Kasumi-1 (cell line): ENCODE measurements around the gene FAM120B.
A peak's percentile ranks its signal among the peaks of the same experiment; 100 is the strongest.

ENCODE experiments used
- DNase-seq, 2 experiments: peaks; one replicate each; lab custom pipeline; 2025; lab: John Stamatoyannopoulos, UW

Gene FAM120B

DNA sequence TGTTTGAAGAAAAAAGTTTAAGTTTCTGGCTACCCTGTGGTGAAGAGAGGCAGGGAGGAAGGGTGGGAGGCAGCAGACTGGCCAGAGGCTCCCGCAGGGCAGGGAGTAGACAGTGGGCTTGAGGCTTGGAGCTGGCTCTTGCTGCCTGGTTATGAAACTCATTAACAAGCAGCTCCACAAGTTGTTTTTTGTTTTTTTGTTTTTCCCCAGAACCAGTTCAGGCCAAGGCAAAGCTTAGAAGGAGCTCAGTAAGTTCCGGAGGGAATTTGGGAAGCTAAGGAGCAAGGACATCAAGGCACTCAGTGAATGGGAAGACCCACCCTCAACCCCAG is 19.7 kb upstream of the FAM120B start:
- no peak for DNase-seq

DNA sequence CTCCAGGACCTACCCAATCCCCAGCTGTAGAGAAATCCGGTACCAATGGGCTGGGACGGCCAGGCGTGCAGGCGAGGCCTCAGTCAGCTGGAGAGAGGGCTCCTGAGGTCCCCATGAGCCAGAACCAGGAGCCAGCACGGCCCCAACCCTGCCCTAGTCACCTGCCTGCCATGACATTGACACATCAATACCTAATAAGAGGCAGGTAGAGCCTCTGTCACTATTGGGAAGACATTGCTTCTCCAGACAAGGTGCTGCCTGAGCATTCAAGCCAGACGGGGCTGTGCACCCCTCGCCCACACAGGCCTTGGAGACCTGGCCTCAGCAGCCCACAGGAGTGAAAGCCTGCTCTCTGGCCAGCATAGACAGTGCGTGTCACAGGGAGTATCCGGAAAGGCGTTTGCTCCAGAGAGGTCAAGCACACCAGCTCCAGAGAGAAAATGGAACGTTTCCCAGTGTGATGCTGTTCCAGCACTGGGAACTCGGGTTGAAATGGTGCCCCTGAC is 19.1 kb upstream of the FAM120B start:
- no peak for DNase-seq

DNA sequence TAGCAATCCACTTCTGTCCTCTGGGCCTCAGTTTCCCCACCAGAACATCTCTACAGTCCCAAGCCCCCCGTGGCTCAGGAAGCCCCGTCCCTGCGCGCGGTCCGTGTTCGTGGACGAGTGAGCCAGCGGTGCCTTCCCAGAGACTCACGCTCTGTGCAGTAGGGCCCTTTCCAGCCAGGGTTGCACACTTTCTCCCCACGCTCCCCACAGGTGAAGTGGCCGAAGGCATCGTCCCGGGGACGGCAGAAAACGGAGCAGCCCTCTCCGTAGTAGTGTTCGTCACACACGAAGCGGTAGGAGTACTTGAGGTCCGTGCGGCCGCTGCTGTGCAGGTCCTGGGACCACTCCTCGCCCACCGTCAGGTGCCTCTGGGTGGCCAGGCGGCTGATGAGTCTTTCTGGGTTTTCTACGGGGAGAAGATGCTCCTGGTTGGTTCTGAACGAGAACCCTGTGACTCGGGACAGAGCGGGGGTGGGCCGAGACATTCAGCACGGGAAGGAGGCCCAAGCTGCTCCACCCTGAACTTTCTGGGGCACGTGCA is 18.4 kb upstream of the FAM120B start:
- no peak for DNase-seq

DNA sequence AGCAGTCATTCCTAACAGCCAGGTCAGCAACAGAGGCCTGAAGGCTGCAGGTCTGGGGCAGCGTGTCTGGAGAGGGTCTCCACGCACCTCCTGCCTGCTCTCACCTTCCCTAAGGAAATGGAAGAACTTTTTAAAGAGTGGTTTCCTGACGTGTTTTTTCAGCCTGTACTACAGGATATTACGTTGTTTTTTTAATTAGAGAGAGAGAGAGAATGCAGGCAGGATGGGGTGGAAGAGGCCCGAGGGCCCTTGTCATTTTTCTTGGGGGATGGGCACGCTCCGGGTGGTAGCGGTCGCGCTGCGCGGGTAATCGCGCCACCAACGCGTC is 17.7 kb upstream of the FAM120B start:
- no peak for DNase-seq

DNA sequence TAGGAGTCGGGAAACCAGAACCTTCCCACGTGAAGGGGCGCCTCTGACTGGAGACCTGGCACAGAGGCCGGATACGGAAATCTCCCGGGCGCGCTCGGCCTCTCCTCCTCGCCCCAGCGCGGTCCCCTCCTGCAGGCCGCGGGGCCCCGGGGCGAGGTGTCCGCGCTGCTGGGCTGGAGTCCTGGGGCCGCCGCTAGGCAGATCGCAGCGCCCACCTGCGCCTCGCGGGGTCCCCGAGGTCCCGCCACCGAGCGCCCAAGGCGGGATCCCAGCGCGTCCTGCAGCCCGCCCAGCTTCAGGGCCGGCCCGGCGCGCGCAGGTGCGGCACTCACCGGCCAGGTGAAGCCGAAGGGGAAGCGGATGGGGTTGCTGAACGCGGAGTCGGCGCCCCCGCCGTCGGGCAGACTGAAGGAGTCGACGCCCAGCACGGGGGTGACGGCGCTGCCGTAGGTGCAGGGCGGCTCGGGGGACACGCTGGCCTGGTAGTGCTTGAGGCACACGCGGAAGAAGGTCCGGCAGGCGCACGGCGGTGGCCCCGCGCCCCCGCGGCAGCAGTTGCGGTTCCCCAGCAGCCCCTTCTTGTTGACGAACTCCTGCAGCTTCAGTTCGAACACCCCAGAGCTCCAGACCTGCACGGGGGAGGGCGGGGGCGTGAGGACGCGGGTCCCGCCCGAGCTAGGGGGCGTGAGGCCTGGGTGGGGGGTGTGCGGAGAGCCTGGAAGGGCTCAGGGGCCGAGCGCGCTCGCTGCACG is 17.2 kb upstream of the FAM120B start:
- DNase-seq: no peak

DNA sequence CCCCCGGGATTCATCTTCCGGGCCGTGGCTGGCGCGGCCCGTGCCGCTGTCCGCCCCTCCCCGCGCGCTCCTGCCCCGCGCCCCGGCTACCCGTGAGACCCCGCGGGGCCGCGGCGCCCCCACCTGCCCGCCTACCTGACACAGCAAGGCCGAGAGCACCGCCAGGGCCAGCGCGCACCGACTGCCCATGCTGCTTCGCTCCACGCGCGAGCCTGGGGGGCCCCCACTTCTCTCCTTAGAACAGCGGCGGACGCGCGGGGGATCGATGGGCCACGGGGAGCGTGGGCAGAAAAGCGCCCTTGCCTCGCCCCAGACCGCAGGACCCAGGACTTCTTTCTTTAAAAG is 16.6 kb upstream of the FAM120B start:
- no peak for DNase-seq

DNA sequence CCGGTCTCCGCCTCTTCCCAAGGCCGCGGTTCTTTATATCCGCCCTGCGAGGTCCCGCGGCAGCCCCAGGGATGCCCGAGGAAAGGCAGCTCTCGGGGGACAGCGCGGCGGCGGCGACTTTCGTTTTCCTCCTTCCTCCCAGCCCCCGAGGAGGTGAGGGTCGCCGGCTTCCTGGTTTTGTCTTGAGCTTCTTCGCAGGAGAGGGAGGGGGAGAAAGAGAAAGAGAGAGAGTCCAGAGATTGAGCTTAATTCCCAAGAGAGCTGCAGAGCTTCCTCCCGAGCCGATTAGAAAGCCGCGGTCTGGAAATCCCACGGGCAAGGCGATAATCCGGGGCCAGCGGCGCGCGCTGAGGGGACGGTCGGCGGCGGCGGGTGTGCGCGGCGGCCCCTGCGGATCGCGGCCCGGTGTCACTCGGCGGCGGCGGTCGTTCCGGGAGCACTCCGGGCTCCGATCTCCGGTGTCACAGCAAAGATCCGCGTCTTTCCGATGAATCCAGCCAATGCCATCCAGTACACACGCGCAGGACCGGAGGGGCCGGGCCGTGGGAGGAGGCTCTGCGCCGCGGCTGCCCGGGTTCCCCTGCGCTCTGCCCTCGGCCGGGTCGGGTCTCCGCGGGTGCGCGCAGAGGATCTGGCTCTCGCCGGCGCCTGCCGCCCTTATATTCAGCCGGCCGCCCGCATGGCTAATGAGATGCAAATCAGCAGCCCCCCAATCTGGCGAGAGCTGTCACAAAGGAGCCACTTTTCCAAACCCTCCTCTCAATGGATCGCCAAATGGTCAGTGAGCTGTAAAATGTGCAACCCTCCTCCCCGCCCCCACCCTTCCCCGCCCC is 16.0 kb upstream of the FAM120B start, which contains the start of gene DLL1:
DLL1 (minus strand) TSS at position 783 of the 833 bp plus-strand sequence. CDS start 939 bp downstream, outside the sequence.
- peak; percentile 12 to 30 for DNase-seq

DNA sequence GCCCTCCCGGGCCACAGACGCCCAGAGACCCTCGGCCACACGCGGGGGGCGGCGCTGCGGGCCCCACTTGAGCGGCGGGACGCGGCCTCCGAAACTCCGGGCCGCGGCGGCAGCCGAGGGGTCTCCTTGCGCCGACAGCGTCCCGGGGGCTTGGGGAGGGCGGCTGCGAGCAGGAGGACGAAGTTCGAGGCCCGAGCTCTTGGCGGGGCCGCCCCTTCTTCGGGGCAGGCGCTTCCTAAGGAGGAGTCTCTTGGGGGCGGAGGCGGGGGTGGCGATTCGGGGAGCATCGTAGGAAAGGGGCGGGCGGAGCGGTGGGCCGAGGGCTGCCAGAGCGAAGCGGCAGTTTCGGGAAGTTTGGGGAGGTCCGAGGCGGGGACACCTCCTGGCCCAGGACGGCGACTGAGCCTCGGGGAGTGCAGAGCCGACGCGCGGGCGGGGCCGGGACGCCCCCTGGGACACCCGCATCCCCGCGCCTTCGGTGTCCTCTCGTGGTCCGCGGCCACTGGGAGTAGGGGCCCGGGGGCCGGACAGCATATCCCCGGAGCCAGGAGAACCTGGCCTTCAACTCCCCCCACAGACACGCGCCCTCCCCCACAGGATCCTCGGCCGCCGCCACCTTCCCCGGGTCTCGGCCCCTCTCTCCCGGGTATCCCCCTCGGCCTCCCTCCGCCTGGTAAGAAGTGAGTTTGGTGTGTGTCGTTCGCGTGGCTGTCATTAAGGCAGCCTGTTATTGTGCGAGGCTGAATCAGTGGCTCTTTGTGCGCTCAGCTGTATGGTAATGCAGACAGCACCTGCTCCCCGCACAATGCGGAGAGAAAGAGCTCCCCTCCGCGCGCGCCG is 15.1 kb upstream of the FAM120B start:
- DNase-seq: peak; percentile 56 to 60

DNA sequence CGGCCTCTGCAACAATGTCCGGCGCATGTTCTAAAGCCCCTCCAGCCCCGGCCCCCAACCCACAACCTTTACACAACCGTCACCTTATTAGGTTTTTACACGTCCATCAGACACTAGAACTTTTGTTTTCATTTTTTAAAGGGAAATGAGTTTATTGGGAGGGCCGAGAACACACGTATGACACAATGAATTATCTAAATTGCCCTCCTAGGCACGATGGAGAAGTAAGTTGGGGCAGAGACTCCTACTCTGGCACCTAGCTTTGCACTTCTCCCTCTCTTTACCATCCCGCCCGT is 14.5 kb upstream of the FAM120B start:
- no peak for DNase-seq

DNA sequence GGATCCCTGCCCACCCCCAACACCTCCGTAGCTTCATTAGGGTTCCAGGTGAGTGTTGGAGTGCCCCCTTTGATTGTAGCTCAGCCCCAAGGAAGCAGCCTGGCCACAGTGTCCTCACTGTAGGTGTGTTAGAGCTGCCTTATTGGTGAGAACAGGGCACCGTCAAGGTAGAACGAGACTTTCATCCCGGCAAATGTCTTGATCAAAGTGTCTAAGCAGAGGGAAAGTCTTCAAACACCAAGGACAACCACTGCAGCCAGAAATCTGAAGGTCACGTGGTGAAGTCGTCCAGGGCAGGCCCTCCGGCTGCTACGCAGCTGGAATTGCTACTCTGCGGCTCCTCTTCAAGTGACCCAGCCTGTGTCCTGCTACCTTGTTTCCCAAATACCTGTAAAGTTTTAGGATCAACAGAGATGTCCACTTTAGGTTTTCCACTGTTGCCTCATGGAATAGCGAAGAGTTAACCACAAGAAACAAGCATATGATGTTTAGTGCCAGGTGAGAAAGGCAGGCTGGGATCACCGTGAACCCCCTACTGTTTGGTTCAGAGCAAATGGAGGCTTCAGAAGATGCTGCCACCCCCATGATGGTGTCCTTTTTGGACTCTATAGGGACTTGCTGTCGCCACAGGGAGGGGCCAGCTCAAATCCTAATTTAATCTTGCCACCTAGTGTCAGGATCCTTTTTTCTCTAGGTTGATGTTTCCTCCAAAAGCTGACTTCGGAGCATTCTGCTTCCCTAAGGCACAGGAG is 14.0 kb upstream of the FAM120B start:
- peak; percentile 14 to 21 for DNase-seq

DNA sequence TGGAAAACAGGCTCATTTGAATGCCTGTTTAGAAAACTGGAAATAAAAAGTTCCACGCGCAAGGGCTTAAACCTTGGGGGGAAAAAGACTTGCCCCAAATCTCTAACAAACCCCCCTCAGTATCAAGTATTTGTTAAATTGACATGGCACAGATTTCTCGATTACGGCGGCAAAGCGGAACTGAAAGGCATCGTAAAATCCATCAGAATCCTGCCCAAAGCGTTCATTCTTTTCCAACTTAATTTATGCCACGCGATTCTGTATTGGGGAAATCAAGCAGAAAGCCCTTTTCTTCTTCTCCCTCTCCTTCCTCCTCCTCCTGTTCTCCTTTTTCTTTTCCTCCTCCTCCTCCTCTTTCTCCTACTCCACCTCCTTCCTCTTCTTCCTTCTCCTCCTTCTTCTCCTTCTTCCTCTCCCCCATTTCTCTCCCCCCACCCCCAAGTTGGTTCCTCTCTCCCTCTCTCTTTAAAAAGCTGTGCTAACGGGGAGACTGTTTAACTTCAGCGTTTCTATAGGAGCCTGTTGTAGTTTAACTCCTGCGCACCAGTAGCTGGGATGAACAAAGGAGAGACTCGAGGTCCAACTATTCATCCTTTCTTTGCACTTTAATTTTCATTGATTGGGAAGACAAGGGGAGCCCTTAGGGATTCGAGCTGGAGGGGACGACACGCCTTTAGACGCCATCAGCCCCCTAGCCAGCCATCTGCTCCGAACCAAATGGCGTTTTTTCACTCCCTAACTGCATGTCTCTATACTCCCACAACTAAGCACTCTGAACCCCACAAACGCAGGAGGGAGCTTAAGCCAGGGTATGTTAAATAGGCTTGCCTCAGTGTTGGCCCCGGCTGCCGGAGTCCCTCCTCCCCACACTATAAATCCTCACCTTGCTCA is 13.0 kb upstream of the FAM120B start:
- DNase-seq: no peak

DNA sequence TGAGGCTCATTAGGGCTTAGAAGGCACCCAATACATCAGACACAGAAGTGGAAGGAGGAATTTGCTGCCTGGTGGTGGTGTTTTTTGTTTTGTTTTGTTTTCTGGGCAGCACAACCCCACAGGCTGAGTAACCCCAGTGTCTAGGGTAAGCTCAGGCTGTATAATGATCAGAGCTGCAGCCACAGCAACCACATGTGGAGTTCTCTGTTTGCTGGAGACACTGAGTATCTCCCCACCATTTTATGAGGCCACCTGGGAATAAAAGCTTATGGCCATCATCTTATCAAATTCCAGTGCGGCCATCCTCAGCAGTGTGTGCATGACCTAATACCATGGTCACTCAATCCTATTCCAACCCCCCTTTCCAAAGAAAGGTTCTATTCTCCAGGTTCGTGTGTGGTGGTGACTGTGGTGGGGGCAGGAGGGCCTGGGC is 12.2 kb upstream of the FAM120B start:
- no peak for DNase-seq

DNA sequence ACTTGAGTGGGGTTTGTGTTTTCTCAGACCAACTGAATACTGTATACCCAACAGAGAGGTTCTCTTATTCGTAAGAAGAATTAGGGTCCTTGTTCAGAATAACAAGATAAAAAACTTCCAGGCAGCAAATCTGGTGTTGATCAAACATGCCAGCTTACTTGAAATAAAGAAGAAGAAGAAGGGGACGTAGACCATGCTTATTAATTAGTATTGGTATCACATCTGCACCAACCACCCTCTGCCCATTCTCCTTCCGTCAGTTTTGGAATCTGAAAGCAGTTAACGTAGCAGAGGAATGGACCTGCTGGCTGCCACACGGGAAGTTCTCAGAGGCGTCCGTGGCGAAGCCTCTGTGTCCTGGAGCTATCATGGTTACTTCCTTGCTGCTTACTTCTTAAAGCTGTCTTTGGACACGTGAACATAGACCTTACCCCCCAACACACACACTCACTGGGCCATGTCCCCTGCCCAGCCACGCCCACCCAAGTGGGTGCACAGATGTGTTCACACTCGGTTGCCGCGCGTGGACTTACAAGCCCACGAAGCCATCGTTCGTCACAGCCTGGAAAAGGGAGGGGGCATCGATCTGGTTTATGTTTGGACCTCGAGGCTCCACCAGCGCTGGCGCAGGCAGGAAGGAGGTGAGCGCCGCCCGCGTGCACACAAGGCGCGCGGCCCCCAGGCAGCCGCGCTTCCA is 11.6 kb upstream of the FAM120B start:
- no peak for DNase-seq

DNA sequence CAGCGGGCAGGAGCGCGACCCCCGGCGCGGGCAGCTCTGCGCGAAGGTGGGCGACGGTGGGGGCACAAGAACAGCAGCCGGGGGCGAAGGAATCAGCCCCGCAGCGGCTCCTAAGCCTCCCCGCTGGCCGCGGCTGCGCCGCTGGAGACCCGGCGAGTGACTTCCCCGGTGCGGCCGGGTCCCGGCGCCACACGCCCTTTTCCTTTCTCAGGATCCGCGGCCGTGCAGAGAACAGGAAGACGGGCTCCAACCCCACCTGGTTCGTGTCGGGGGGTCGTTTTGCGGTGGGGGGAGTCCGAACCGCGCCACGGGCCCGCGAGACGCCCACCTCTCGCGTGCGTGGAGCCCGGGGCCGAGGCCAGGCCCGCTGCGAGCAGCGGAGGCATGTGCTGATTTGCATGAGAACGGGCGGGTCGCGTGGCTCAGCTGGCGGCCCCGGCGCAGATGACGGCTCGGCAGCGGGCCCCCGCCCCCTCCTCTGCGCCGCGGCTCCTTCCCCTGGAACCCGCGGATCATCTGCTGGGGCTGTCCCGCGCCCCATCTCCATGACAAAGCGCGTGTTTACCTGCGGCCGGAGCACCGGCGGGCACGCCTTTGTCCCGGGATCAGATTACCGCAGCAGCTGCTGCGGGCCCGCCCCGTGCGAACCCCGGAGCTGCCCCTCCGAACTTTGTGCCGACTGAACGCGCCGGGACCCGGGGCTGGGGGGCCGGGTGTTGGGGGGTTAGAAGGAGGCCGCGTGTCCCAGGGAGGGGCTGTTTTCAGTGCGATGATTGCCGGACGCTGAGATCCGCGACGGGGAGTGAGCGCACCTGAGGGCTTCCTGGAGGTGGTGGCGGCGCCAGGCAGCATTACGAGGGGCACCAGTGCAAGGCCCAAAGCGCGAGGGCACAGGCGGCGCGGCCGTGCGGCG is 10.8 kb upstream of the FAM120B start:
- peak; percentile 18 to 28 for DNase-seq

DNA sequence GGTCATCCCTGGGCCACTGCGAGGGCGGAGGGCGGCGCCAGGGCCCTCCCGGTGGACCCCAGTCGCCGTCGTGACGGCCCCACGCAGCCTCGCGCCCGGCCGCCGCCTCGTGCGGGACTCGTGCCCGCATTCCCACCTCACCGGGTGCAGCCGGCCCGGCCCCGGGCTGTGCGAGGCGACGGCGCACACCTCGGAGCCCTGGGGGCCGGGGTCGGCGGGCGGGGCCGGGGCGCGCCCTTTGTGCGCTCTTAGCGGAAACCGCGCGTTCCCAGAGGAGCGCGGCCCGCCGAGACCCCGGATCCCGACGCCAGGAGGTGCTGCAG is 10.2 kb upstream of the FAM120B start:
- DNase-seq: no peak

DNA sequence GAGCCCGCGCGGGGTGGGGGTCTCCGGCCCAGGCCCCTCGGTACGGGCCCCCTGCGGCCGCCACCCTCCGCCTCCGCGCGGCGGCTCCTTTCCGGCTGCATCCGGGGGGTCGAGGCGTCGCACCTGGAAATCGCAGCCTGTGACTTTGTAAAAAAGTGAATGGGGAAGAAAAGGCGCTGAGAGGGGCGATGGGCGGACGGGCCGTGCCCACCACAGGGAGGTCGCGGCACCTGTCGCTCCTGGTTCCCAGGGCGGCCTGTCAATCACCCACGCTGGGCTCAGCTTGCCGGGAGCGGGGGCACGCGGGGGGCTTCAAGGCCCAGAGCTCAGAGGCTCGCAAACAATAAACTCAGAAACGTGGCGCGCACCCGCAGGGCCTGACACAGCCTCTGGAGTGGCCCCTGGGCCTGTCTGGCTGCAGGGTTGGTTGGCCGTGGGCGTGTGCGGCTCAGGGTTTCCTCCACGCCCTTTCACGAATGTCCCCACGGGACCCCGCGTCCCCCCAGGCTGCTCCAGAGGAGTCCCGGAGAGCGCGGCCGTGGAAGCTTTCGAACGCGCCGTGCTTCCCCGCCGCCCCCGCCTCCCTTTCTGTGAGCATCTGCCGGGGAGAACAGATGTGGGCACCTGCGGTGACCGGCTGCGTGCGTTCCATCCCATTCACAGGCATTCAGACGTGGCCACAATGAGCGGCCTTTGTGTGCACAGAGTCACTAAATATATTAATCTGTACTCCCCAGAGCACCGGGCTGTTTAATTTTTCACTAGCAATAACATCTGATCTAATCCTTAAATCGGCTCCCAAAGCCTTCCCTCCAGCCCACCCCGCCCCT is 9.6 kb upstream of the FAM120B start:
- DNase-seq: no peak

DNA sequence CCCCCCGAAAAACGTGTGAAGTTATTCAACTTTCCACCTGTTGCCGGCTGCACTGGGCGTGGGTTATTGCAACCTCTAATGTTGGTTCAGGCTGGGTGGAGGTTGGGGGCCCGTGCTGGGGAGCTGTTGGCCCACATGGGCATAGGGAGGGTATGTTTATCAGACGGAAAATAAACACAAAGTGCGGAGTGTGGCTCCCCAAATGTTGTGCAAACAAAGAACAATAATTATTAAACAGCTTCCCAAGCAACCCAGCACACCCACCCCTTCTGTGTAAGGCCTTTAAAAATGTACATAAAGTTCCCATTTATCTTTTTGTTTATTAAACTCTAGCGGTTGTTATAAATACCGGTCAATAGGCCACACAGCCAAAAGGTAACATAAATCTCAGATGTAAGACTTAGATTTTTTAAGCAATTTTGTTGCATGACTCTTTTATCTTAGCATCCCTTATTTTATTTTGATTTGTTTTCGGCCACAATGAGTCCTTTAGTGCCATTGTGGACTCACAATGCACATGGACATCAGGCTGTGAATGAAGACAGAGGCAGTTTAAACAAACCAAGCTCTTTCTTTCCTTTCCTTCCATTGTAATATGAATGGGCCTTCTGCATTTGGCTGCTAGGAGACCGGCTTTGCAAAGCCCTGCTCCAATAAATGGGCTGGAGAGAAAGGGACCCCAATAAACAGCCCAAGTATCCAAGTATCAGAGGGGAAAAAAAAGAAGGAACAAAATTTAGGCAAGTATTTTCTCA is 8.8 kb upstream of the FAM120B start:
- no peak for DNase-seq
